GM23338 (cell line): Measurements from ENCODE around the gene KNL1.
"Not testable (repeated sequence)": the region's sequence is repeated elsewhere in the genome, so short reads cannot be mapped to it uniquely, and the experiment has no call there.

ENCODE experiments used
- CREB1 ChIP-seq: fragments of 250-450 bp; sonication (Bioruptor Pico); IDR thresholded peaks from 2 replicates; pipeline ENCODE4 v1.5.0; 2020; ENCODE audit warnings: low read depth, mild to moderate bottlenecking, moderate library complexity
- EZH2 ChIP-seq: fragments of 200-600 bp; sonication (generic); IDR thresholded peaks from one replicate; pipeline ENCODE4 v1.8.0; 2017; ENCODE audit warnings: antibody characterized with exemption, mild to moderate bottlenecking, low read depth; ENCODE audit not compliant: unreplicated experiment
- EZH2phosphoT487 ChIP-seq: fragments of 200-600 bp; sonication (generic); IDR thresholded peaks from one replicate; pipeline ENCODE4 v1.8.1; 2018; ENCODE audit warnings: antibody characterized with exemption; ENCODE audit not compliant: unreplicated experiment
- JUNB ChIP-seq: IDR thresholded peaks from one replicate; pipeline ENCODE4 v1.6.1; 2016; ENCODE audit warnings: antibody characterized with exemption; ENCODE audit not compliant: unreplicated experiment
- POLR2AphosphoS5 ChIP-seq: IDR thresholded peaks from 2 replicates; pipeline ENCODE4 v1.6.1; 2016; ENCODE audit warnings: antibody characterized with exemption, low read depth
- STAT1 ChIP-seq: IDR thresholded peaks from one replicate; pipeline ENCODE4 v1.6.1; 2016; ENCODE audit warnings: antibody characterized with exemption; ENCODE audit not compliant: unreplicated experiment
- ZNF114 ChIP-seq: fragments of 250-450 bp; sonication (Bioruptor Pico); IDR thresholded peaks from 2 replicates; pipeline ENCODE4 v1.5.0; 2020; ENCODE audit warnings: mild to moderate bottlenecking, moderate library complexity
- ZNF331 ChIP-seq: fragments of 250-450 bp; sonication (Bioruptor Pico); IDR thresholded peaks from 2 replicates; pipeline ENCODE4 v1.5.0; 2020; ENCODE audit warnings: low read depth, mild to moderate bottlenecking, moderate library complexity
- TF ChIP-seq, protein P1 (sequence below), 2 experiments: fragments of 200-600 bp in 1 of 2; sonication (generic) in 1 of 2; conservative IDR thresholded peaks; 2 replicates each; pipeline versions ENCODE4 v1.5.1 to v1.6.1; 2016 to 2017; ENCODE audit warnings: antibody characterized with exemption in 2 of 2, low read depth in 2 of 2, mild to moderate bottlenecking in 2 of 2, moderate library complexity in 1 of 2
- TF ChIP-seq, protein P2 (sequence below): IDR thresholded peaks from one replicate; pipeline ENCODE4 v1.6.1; 2018; ENCODE audit warnings: antibody characterized with exemption; ENCODE audit not compliant: unreplicated experiment
- TF ChIP-seq, protein P3 (sequence below): IDR thresholded peaks from 2 replicates; pipeline ENCODE4 v1.6.1; 2016; ENCODE audit warnings: antibody characterized with exemption

DNA sequence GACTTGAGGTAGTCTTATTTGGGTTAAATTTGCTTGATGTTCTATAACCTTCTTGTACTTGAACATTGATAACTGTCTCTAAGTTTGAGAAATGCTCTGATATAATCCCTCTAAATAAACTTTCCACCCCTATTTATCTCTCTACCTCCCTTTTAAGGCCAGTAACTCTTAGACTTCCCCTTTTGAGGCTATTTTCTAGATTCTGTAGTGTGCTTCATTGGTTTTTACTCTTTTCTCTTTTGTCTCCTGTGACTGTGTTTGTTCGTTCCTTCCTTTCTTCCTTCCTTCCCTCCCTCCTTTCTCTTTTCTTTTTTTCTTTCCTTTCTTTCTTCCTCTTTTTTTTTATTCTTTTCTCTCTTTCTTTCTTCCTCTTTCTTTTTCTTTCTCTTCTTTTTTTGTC lies 86.9 kb downstream of the KNL1 start:
- TF ChIP-seq, protein P1, sequence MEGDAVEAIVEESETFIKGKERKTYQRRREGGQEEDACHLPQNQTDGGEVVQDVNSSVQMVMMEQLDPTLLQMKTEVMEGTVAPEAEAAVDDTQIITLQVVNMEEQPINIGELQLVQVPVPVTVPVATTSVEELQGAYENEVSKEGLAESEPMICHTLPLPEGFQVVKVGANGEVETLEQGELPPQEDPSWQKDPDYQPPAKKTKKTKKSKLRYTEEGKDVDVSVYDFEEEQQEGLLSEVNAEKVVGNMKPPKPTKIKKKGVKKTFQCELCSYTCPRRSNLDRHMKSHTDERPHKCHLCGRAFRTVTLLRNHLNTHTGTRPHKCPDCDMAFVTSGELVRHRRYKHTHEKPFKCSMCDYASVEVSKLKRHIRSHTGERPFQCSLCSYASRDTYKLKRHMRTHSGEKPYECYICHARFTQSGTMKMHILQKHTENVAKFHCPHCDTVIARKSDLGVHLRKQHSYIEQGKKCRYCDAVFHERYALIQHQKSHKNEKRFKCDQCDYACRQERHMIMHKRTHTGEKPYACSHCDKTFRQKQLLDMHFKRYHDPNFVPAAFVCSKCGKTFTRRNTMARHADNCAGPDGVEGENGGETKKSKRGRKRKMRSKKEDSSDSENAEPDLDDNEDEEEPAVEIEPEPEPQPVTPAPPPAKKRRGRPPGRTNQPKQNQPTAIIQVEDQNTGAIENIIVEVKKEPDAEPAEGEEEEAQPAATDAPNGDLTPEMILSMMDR (conservative IDR thresholded peaks at IDR 0.05; ENCODE audit: low read depth in 2 of 2), result not testable (repeated sequence)
- TF ChIP-seq POLR2AphosphoS5; EZH2phosphoT487; EZH2; CREB1; JUNB; ZNF331 (CRISPR knock-in tag); ZNF114 (CRISPR knock-in tag); STAT1: not testable (repeated sequence)
- TF ChIP-seq, protein P2, sequence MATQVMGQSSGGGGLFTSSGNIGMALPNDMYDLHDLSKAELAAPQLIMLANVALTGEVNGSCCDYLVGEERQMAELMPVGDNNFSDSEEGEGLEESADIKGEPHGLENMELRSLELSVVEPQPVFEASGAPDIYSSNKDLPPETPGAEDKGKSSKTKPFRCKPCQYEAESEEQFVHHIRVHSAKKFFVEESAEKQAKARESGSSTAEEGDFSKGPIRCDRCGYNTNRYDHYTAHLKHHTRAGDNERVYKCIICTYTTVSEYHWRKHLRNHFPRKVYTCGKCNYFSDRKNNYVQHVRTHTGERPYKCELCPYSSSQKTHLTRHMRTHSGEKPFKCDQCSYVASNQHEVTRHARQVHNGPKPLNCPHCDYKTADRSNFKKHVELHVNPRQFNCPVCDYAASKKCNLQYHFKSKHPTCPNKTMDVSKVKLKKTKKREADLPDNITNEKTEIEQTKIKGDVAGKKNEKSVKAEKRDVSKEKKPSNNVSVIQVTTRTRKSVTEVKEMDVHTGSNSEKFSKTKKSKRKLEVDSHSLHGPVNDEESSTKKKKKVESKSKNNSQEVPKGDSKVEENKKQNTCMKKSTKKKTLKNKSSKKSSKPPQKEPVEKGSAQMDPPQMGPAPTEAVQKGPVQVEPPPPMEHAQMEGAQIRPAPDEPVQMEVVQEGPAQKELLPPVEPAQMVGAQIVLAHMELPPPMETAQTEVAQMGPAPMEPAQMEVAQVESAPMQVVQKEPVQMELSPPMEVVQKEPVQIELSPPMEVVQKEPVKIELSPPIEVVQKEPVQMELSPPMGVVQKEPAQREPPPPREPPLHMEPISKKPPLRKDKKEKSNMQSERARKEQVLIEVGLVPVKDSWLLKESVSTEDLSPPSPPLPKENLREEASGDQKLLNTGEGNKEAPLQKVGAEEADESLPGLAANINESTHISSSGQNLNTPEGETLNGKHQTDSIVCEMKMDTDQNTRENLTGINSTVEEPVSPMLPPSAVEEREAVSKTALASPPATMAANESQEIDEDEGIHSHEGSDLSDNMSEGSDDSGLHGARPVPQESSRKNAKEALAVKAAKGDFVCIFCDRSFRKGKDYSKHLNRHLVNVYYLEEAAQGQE, result not testable (repeated sequence)
- TF ChIP-seq, protein P3, sequence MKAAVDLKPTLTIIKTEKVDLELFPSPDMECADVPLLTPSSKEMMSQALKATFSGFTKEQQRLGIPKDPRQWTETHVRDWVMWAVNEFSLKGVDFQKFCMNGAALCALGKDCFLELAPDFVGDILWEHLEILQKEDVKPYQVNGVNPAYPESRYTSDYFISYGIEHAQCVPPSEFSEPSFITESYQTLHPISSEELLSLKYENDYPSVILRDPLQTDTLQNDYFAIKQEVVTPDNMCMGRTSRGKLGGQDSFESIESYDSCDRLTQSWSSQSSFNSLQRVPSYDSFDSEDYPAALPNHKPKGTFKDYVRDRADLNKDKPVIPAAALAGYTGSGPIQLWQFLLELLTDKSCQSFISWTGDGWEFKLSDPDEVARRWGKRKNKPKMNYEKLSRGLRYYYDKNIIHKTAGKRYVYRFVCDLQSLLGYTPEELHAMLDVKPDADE, result not testable (repeated sequence)
